HG03175 (cell line): ENCODE measurements around the gene RAPGEF3.

Experiments used
- ATAC-seq: cut with Tn5 transposase; IDR thresholded peaks from one replicate; pipeline ENCODE4 v1.9.1; 2021; ENCODE audit warnings: mild to moderate bottlenecking, moderate library complexity; ENCODE audit not compliant: unreplicated experiment

RAPGEF3 gene

DNA sequence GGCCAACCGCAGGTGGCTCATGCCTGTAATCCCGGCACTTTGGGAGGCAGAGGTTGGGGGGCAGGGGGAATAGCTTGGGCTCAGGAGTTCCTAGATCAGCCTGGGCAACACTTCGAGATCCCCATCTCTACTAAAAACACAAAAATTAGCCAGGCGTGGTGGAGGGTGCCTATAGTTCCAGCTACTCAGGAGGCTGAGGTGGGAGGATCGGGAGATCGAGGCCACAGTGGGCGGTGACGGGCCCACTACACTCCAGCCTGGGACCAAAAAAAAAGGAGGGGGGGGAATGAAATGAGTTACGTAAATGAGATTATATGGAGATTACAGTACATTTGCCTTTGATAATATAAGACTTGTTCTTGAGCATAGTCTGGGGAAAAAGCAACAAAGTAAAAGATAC, 54.0 kb downstream of the RAPGEF3 start:
- ATAC-seq = no peak

DNA sequence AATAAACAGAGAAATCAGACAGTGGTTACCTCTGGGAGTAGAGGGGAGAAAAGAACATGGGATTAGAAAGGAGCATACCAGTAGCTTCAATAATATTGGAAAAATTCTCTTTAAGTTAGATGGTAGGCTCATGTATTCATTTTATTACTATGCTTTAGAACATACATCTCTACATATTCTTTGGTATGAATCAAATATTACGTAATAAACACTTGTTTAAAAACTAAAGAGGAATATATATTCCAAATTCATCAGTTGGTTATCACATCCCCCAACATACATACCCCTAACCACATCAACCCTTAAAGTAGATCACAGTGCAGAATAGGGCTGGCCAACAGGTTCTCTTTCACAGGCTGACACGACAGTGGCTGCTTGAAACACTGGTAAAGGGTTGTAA, 58.4 kb downstream of the RAPGEF3 start:
- ATAC-seq = no peak

DNA sequence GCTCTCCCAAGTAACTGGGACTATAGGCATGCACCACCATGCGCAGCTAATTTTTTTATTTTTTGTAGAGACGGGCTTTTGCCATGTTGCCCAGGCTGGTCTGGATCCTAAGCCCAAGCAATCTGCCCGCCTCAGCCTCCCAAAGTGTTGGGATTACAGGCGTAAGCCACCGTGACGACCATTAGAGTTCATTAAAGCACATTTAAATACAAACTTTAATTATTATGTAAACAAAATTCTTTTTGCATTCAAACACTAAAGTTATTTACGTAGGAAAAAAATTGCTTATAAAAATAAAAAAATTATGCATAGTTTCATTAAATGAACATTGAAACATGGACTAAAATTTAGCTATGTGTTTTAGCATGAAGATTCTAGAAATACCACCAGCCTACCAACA, 60.0 kb downstream of the RAPGEF3 start:
- no peak for ATAC-seq

DNA sequence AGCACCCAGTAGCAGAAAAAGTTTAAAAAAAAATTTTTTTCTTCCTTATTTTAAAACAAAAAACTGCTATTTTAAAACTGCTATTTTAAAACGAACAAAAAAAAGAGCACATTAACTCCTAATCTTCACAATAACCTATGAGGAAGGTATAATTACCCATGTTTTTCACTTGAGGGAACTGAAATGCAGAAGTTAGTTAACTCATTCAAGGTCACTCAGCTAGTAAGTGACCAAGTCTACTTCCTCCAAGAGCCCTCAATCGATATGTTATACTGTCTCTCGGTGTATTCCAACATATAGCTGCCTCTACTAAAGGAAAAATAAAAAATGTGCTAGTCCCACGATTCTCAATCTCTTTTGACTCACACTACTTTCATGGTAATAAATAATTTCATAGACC, 60.6 kb downstream of the RAPGEF3 start:
- ATAC-seq = no peak

DNA sequence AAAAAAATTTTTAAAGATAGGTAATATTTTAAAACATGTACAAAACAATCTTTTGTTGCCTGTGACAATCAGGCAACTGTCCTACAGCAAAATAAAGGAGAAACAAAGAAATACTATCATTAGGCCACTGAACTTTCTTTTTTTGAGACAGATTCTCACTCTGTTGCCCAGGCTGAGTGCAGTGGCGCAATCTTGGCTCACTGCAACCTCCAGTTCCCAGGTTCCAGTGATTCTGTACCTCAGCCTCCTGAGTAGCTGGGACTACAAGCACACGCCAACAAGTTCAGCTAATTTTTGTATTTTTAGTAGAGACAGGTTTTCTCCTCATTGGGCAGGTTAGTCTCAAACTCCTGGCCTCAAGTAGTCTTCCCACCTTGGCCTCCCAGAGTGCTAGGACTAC, 69.5 kb downstream of the RAPGEF3 start:
- ATAC-seq = no peak

DNA sequence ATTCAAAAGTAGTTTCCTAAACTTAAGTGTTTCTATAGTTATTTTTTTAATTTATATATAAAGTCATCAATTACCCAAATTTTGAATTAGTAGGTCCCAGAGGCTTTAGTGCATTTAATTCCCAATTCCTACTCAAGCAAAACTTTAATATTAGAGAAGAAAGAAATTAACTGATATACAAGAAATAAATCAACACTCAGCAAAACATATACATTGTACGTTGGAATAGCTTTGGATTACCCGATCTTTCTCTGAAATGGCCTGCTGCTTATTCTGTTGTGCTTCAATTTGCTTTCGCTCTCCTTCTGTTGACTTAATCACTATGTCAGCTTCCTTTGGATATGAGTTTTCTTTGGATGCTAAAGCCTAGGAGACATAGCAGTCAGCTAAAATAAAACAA, 71.0 kb downstream of the RAPGEF3 start:
- no peak for ATAC-seq

DNA sequence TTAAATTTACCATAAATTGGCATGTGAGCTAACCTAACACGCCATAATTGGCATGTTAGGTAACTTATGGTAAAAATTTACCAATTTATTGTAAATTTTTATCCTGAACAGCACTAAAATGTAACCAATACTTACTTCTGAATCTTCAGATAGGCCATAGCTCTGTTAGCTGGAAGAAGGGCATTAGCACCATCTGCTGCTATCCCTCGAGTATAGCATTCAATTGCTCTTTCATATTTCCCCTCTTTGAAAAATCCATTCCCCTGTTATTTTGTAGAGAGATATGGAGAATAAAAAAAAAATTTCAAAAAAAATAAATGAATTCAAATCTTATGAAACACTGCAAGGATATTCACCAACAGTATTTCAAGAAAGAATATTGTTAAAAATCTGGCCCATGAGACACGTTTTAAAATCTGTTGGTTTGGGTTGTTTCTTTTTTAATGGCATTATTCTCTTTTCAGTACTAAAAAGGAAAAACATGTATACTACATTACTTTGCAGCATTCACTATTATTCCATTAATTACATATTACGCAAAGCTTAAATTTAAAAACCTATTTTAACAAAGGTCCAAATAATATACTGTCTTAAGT, 71.9 kb downstream of the RAPGEF3 start:
- ATAC-seq = no peak
